ENCODE measurements around the gene CACFD1. TPM values are rescaled to one million over a fixed set of nuclear protein-coding genes. Genes with fewer than 3 reads are reported as not detected.
A peak's percentile ranks its signal among the peaks of the same experiment; 100 is the strongest.

CACFD1 gene
- total RNA-seq, 1 donor from 2014 or later, result 42.6 TPM

GRCh38 chr9:133515615-133516255, 56.0 kb downstream of the CACFD1 start:
- Mint-ChIP-seq H3K9me3 (no peaks in the 10 kb centered on the region), H3K27me3 (ENCODE audit: low read depth) (no peaks in the 10 kb centered on the region), H3K36me3 (ENCODE audit: low read depth) (no peaks in the 10 kb centered on the region), H3K4me1 (no peaks in the 10 kb centered on the region), H3K4me3 (no peak overlapping the region), H3K27ac (ENCODE audit: unreplicated experiment) (no peak overlapping the region)
- TF ChIP-seq CTCF (conservative IDR thresholded peaks at IDR 0.05), result no peak
- DNase-seq (ENCODE audit: low read depth, low spot score), result no peak

- no peak for TF ChIP-seq CTCF (conservative IDR thresholded peaks at IDR 0.05)
- DNase-seq (ENCODE audit: low read depth, low spot score), result no peak
- Mint-ChIP-seq H3K9me3 (no peaks in the 10 kb centered on the region), H3K36me3 (ENCODE audit: low read depth) (no peaks in the 10 kb centered on the region), H3K27me3 (ENCODE audit: low read depth) (no peaks in the 10 kb centered on the region), H3K4me1 (no peaks in the 10 kb centered on the region), H3K4me3 (no peak overlapping the region), H3K27ac (ENCODE audit: unreplicated experiment) (no peak overlapping the region)
These were observed 56.6 kb downstream of the CACFD1 start for GRCh38 chr9:133516256-133516960.

- Mint-ChIP-seq H3K36me3 (ENCODE audit: low read depth) (no peaks in the 10 kb centered on the region), H3K4me1 (no peaks in the 10 kb centered on the region), H3K9me3 (no peaks in the 10 kb centered on the region), H3K27me3 (ENCODE audit: low read depth) (no peaks in the 10 kb centered on the region), H3K27ac (ENCODE audit: unreplicated experiment) (no peak overlapping the region), H3K4me3 (no peak overlapping the region)
- no peak for DNase-seq (ENCODE audit: low read depth, low spot score)
- no peak for TF ChIP-seq CTCF (conservative IDR thresholded peaks at IDR 0.05)
These were observed 57.2 kb downstream of the CACFD1 start for GRCh38 chr9:133516961-133517350.

GRCh38 chr9:133517711-133518110, 57.9 kb downstream of the CACFD1 start:
- Mint-ChIP-seq H3K27me3 (ENCODE audit: low read depth) (no peaks in the 10 kb centered on the region), H3K4me1 (no peaks in the 10 kb centered on the region), H3K36me3 (ENCODE audit: low read depth) (no peaks in the 10 kb centered on the region), H3K9me3 (no peaks in the 10 kb centered on the region), H3K27ac (ENCODE audit: unreplicated experiment) (no peak overlapping the region), H3K4me3 (no peak overlapping the region)
- TF ChIP-seq CTCF (conservative IDR thresholded peaks at IDR 0.05), result no peak
- no peak for DNase-seq (ENCODE audit: low read depth, low spot score)

GRCh38 chr9:133518200-133518599, 58.4 kb downstream of the CACFD1 start:
- H3K27ac Mint-ChIP-seq (ENCODE audit: unreplicated experiment), result peak overlapping the region; percentile 43
- H3K4me3 Mint-ChIP-seq, result no peak overlapping the region
- H3K36me3 Mint-ChIP-seq (ENCODE audit: low read depth), result no peaks in the 10 kb centered on the region
- no peaks in the 10 kb centered on the region for H3K9me3 Mint-ChIP-seq
- TF ChIP-seq CTCF (conservative IDR thresholded peaks at IDR 0.05), result no peak
- no peak for DNase-seq (ENCODE audit: low read depth, low spot score)
- H3K4me1 Mint-ChIP-seq, result no peaks in the 10 kb centered on the region
- peaks cover 1% of the 10 kb centered on the region for H3K27me3 Mint-ChIP-seq (ENCODE audit: low read depth)
